Fibroblast of villous mesenchyme (primary cell): Measurements from ENCODE around the gene DEPDC5. TPM values are rescaled to one million over a fixed set of nuclear protein-coding genes. Genes with fewer than 3 reads are reported as not detected.
"Not testable (repeated sequence)": the region's sequence is repeated elsewhere in the genome, so short reads cannot be mapped to it uniquely, and the experiment has no call there.

Experiments
- DNase-seq: peaks from one replicate; pipeline ENCODE4 v3.0.0-alpha.2; 2010; ENCODE audit warnings: low read depth
- H3K4me3 ChIP-seq: 2 replicates; pipeline ENCODE4 v1.5.1; 2011; ENCODE audit warnings: low read depth, mild to moderate bottlenecking, low read length
- total RNA-seq: library from RNA; depleted of rRNA; stranded (reverse); fragments of >200 nt; gene quantifications from 2 replicates; pipeline ENCODE4 v1.2.3, GENCODE V29; 2012
- TF ChIP-seq, protein P1 (sequence below): IDR thresholded peaks from 2 replicates; pipeline ENCODE4 v1.5.1; 2012; ENCODE audit warnings: low read depth, mild to moderate bottlenecking, low read length; ENCODE audit not compliant: insufficient read depth

DEPDC5 gene
- 11.0 and 13.0 TPM in 2 replicates for total RNA-seq

DNA sequence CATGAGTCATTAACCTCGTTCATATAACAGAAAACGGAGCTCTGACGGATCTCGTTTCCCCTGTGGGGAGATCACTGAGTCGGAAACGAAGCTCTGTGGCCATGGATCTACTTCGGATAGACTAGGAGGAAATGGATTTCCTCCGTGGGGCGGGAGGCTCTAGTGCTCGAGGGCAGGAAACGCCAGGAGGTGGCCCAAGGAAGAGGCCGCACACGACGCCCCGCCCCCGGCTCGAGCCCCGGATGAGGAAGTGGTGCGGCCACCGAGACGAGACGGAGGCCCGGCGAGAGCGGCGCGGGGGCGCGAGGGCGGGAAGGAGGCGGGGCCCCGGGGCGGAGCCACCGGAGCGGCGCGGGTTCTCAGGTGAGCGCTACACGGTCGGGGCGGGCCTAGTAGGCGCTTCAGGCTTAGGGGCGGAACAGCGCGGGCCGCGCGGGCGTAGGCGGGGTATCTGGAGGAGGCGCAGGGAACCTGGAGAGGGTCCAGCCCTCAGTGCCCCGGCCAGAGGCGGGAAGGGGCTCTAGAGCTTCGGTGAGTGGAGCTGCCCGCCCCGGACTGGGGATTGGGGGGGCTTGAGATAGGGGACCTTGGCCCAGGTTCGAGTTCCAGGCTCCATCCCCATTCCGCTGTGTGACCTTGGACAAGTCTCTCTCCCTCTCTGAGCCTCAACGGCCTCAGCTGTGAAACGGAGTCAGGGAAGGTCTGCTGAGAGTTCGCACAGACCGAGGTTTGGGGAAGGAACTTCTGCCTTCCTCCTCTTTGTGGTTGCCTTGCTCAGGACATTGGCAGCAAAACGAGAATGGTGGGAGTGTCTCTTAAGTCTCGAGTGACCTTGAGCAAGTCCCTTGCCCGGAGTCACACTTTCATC lies at the start of gene DEPDC5:
TSS of gene DEPDC5 (plus strand) at position 386 of the 868 bp plus-strand sequence. CDS start 903 bp downstream, outside the sequence.
- peak; percentile 94 for DNase-seq
- TF ChIP-seq, protein P1, sequence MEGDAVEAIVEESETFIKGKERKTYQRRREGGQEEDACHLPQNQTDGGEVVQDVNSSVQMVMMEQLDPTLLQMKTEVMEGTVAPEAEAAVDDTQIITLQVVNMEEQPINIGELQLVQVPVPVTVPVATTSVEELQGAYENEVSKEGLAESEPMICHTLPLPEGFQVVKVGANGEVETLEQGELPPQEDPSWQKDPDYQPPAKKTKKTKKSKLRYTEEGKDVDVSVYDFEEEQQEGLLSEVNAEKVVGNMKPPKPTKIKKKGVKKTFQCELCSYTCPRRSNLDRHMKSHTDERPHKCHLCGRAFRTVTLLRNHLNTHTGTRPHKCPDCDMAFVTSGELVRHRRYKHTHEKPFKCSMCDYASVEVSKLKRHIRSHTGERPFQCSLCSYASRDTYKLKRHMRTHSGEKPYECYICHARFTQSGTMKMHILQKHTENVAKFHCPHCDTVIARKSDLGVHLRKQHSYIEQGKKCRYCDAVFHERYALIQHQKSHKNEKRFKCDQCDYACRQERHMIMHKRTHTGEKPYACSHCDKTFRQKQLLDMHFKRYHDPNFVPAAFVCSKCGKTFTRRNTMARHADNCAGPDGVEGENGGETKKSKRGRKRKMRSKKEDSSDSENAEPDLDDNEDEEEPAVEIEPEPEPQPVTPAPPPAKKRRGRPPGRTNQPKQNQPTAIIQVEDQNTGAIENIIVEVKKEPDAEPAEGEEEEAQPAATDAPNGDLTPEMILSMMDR: no peak
- peak within 1 kb of the TSS; percentile 74 for H3K4me3 ChIP-seq

DNA sequence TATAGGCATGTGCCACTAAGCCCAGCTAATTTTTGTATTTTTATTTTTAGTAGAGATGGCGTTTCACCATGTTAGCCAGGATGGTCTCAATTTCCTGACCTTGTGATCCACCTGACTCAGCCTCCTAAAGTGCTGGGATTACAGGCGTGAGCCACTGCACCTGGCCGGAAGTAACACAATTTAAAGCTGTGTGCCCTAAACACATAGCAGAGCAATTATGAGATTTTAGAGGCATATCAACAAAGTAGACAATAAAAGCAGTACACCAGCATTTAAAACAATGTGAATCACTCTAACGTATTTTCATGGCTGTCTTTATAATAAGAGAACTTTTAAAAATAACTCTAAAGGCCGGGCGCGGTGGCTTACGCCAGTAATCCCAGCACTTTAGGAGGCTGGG lies 46.3 kb upstream of the DEPDC5 start:
- no peak overlapping the region for H3K4me3 ChIP-seq
- TF ChIP-seq, protein P1: no peak
- DNase-seq: no peak

DNA sequence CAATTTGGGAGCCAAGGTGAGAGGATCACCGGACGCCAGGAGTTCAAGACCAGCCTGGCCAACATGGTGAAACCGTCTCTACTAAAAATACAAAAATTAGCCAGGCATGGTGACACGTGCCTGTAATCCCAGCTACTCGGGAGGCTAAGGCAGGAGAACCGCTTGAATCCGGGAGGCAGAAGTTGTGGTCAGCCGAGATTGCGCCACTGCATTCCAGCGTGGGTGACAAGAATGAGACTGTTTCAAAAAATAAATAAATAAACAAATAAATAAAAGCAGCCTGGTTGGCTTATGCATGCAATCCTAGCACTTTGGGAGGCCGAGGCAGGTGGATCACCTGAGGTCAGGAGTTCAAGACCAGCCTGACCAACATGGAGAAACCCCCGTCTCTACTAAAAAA lies 42.6 kb upstream of the DEPDC5 start:
- H3K4me3 ChIP-seq, DNase-seq: not testable (repeated sequence)

DNA sequence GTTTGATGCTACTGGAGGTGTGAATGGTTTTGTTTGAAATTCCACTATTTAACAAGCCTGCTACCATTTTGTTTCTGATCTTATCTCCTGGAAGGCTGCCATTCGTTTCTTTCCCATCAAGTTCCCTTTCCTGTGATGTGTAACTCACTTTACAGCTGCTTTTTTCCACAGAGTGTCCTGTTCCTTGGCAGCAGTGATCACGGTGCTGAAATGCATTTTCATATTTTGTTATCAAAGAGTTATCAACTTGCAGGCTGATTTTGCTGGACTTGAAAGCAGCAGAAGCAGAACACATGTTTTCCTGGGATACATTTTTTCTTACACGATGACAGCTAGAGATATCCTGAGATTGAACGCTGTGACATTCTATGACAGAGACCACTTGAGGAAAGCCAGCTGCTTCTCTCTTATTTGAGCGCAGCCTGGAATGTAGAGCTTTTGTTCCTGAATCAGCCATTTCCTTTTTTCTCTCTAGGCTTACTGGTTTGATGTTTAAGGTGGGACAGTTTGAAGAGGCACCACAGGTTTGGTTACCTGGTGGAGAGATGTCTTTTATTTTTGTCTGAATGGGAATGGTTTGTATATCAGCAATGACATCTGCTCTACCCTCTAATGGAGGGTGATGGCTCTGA lies 38.6 kb upstream of the DEPDC5 start:
- H3K4me3 ChIP-seq: no peak overlapping the region
- TF ChIP-seq, protein P1: no peak
- no peak for DNase-seq

DNA sequence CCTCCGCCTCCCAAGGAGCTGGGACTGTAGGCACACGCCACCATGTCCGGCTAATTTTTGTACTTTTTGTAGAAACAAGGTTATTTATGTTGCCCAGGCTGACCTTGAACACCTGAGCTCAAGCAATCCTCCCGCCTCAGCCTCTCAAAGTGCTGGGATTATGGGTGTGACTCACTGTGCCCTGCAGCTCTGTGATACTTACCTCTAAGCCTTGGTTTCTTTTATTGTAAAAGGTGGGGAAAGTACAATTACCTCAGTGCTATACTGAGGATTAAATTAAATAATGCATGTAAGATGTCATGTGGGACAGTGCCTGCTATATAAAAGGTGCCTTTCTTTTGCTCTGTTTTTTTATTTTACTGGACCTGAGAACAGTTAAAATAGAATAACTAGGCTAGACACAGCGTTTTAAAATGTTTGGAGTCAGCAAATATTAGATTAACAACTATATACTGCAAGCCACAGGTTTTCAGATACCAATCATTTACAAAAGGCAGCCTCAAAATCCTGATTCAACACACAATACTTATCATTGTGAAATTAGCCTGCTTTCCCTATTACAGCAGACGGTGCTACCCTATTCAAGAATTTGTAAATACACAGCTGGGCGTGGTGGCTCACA lies 33.9 kb upstream of the DEPDC5 start:
- TF ChIP-seq, protein P1: no peak
- no peak overlapping the region for H3K4me3 ChIP-seq
- DNase-seq: no peak

DNA sequence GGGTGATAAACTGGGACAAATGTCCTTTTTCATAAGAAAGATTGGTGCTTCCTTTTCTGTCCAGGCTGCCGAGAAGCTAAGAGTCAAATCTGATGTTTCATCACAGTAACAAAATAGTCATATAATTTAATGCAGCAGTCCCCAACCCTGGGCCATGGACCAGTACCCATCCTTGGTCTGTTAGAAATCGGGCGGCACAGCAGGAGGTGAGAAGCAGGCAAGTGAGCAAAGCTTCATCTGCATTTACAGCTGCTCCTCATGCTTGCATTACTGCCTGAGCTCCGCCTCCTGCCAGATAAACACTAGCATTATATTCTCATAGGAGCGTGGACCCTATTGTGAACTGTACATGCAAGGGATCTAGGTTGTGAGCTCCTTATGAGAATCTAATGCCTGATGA lies 30.1 kb upstream of the DEPDC5 start:
- DNase-seq: no peak
- no peak overlapping the region for H3K4me3 ChIP-seq
- TF ChIP-seq, protein P1: no peak

DNA sequence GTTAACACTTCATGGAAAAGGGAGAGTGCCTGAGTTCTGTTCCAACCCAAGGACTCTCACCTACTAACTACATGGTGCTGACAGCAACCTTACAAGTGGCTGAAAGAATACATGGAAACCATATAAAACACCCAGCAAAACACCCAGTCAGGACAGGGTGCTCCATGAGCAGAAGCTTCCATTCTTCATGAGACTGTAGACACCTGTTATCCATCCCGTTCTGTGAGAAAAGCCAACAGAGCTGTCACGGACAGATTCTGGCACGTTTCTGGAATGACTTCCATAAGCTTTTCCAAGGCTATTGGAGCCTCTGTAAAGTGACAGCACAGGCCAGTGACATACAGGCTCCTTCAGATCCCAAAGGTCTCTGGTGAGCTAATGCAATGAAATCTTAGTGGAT lies 27.1 kb upstream of the DEPDC5 start:
- DNase-seq: no peak
- no peak overlapping the region for H3K4me3 ChIP-seq
- TF ChIP-seq, protein P1: no peak
